Subcutaneous adipose tissue (tissue), 4 donors: ENCODE measurements around the gene OPN4. TPM values are rescaled to one million over a fixed set of nuclear protein-coding genes. Genes with fewer than 3 reads are reported as not detected.

Source experiments
- total RNA-seq, 4 donors: library from RNA; depleted of rRNA; stranded (reverse); fragments of >200 nt; gene quantifications; one replicate each; pipeline ENCODE4 v1.1.0, GENCODE V29; 2016
- TF ChIP-seq, protein P1 (sequence below): fragments of 450-650 bp; IDR thresholded peaks from one replicate; pipeline ENCODE4 v1.5.1; 2016; ENCODE audit warnings: low read depth, mild to moderate bottlenecking, control low read depth, antibody characterized with exemption, moderate library complexity

OPN4 gene
- total RNA-seq, 4 donors from 2014 or later = 0.22 to 1.5 TPM; not detected in 2

GRCh38 chr10:86698207-86698940, 44.0 kb downstream of the OPN4 start:
- TF ChIP-seq, protein P1, sequence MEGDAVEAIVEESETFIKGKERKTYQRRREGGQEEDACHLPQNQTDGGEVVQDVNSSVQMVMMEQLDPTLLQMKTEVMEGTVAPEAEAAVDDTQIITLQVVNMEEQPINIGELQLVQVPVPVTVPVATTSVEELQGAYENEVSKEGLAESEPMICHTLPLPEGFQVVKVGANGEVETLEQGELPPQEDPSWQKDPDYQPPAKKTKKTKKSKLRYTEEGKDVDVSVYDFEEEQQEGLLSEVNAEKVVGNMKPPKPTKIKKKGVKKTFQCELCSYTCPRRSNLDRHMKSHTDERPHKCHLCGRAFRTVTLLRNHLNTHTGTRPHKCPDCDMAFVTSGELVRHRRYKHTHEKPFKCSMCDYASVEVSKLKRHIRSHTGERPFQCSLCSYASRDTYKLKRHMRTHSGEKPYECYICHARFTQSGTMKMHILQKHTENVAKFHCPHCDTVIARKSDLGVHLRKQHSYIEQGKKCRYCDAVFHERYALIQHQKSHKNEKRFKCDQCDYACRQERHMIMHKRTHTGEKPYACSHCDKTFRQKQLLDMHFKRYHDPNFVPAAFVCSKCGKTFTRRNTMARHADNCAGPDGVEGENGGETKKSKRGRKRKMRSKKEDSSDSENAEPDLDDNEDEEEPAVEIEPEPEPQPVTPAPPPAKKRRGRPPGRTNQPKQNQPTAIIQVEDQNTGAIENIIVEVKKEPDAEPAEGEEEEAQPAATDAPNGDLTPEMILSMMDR = no peak

DNA sequence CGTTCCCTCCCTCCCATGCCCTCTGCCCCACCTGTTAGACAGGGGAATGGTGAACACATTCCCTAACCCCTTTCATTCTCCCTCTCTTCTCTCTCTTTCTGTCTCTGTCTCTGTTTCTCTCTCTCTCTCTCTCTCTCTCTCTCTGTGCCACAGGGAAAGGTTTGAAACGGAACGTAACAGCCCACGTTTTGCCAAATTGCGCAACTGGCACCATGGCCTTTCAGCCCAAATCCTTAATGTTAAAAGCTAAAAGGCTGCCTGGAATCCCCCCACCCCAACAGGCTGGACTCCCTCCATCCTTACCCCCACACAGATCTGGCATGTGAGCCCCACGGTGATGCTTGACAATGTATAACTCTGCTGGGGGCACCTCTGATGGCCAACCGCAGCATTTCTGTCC, 44.8 kb downstream of the OPN4 start:
- TF ChIP-seq, protein P1 = no peak

GRCh38 chr10:86699541-86699940, 45.2 kb downstream of the OPN4 start:
- TF ChIP-seq, protein P1 = no peak

DNA sequence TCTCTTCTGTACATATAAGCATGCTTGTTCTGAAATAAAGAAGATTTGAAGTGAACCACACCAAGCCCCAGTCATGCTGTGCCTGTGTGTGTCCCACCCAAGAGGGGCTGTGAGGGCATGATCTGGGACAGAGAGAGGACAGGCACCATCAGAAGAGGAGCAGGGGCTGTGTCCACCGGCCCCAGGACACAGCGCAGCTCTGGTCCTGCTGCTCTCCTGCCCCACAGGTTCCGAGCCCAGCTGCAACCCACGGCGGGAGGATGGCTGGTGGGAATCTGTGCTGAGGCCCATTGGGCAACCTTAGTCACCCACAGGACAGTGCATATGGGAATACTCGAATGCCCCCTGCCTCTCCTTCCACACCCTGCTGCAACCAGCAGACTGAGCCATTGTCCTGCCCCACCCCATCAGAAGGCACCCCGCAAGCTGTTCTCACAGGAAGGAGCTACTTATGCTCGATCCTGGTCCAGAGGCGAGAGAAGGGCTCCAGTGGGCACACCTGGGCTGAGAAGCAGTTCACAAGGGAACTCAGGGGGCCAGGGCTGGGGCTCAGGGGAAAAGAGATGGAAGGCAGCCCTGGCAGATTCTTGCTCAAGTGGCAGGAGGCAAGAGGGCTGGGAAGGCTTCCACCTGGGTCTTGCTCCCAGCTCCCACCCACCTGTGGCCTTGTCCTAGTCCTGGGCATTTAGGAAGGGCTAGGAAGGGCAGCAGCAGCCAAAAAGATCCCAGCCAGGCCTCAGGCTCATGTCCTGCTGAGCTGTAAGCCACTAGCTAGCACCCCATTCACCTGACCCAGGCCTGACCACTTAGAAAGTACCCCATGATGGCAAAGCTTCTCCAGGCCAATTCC, 45.9 kb downstream of the OPN4 start:
- TF ChIP-seq, protein P1 = no peak

DNA sequence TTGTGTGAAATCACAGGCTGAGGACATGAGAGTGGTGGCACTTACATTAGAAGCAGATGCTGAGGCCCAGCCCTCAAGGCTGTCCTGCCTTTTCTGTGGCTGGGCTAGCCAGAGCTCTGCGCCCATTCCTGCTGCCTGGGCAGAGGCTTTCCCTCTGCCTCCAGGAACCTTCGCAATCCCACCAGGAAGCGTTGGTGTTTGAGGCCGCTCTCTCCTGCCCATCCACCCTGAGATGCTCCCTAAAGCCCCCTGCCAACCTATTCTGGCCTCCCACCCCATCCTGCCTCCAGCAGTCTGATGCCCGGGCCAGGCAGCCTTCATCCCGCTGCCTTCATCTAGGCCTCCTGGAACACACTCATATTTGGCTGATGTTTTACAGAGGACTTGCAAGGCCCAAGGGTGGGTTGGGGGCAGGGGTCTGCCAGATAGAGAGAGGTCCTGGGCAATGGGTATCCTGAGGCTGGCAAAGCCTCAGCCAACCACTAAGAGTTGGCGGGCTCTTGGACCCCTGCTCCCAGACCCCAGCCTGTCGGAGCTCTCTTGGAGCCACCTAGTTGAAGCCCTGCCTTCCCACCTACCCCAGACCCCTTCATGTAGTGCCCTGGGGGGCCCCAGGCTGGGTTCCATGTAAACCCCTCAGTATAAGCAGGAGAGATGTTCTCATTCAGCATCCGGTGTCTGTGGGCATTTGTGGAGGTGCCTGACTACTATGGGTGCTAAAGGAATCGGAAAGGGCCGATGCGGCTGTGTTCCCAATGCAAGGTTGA, 46.7 kb downstream of the OPN4 start:
- TF ChIP-seq, protein P1 = no peak

DNA sequence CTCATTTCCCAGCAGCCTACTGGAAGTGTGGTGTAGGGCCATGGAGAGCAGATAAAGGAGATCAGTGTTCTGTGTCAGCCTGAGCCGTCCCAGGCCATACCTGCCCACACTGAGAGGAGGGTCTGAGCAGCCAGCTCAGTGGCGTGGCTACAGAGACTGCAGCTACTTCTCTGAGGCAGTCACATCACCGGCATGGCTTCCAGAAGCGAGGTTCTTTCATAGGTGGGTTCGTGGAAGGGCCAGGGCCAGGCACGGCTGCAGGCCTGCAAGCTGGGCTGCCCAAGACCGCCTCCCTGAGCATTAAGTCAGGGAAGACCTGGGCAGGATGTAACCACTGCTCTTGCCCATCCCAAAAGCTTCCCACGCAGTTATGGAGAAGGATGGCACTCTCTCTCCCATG, 48.8 kb downstream of the OPN4 start:
- TF ChIP-seq, protein P1 = no peak
